Uterus (tissue), 4 donors: Measurements from ENCODE around the gene SPA17. TPM values are rescaled to one million over a fixed set of nuclear protein-coding genes. Genes with fewer than 3 reads are reported as not detected.

ENCODE experiments used
- DNase-seq, 2 donors: peaks; one replicate each; pipeline ENCODE4 v3.0.0-alpha.2; 2019 to 2020
- H3K27ac ChIP-seq, 2 donors: fragments of 200-600 bp; sonication (generic); 1 replicate in 1 of 2; 2 replicates in 1 of 2; pipeline ENCODE4 v1.5.1; 2016 to 2018
- H3K27me3 ChIP-seq, 2 donors: fragments of 200-600 bp; sonication (generic); one replicate each; pipeline ENCODE4 v1.5.1; 2018 to 2019; ENCODE audit warnings: control low read depth in 1 of 2
- H3K36me3 ChIP-seq, 2 donors: fragments of 200-600 bp; sonication (generic); one replicate each; pipeline ENCODE4 v1.5.1; 2019; ENCODE audit warnings: control low read depth in 1 of 2
- H3K4me1 ChIP-seq, 2 donors: fragments of 200-600 bp; sonication (generic); one replicate each; pipeline ENCODE4 v1.5.1; 2018 to 2019; ENCODE audit warnings: control low read depth in 1 of 2
- H3K4me3 ChIP-seq, 2 donors: fragments of 200-600 bp; sonication (generic); 1 replicate in 1 of 2; 2 replicates in 1 of 2; pipeline ENCODE4 v1.5.1; 2018 to 2019; ENCODE audit warnings: mild to moderate bottlenecking in 1 of 2
- H3K9me3 ChIP-seq, 2 donors: fragments of 200-600 bp; sonication (generic); one replicate each; pipeline ENCODE4 v1.5.1; 2019; ENCODE audit warnings: control low read depth in 1 of 2
- POLR2A ChIP-seq, 2 donors: fragments of 450-650 bp; IDR thresholded peaks; one replicate each; pipeline ENCODE4 v1.6.1; 2016; ENCODE audit warnings: antibody characterized with exemption in 2 of 2, mild to moderate bottlenecking in 1 of 2, moderate library complexity in 1 of 2
- intact Hi-C: fragments of 100-400 bp; cut with DNase I; formaldehyde crosslinking; loops from one replicate; pipeline ENCODE4 v1.15.1; 2023; ENCODE audit warnings: low total_unique reads
- total RNA-seq, 4 donors: library from RNA; depleted of rRNA in 3 of 4; stranded (reverse); fragments of >200 nt in 3 of 4; gene quantifications; one replicate each; pipeline versions ENCODE4 v1.1.0 to v1.2.4, GENCODE V29; 2014 to 2023
- TF ChIP-seq, protein P1 (sequence below), 4 experiments: fragments of 200-600 bp in 2 of 4; fragments of 450-650 bp in 2 of 4; sonication (generic) in 2 of 4; IDR thresholded peaks; one replicate each; pipeline ENCODE4 v1.5.1; 2016 to 2019; ENCODE audit warnings: antibody characterized with exemption in 4 of 4, mild to moderate bottlenecking in 2 of 4, moderate library complexity in 1 of 4
- donor health status: DM: yes; HTN: yes; CAD: no.

The SPA17 gene
- total RNA-seq, 4 donors from 2014 or later, result 0.51 to 9.0 (median 2.7) TPM

DNA sequence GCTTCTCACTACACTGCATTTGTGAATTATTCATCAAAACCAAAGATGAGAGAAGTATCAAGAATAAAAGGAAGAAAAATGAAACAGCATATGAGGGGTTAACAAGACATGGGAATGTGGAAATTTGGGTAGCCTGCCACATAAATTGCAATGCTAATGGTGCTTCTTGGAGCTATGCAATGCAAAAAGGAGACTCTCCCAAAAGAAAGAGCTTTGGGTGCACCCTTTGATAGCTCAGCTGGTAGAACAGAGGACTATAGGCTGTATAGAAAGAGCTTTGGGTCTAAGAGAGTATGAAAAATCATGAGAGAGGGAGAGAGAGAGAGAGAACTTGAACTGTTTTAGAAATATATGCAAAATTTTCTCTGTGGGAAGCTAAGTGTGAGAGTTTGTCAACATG lies 26.3 kb downstream of the SPA17 start:
- Histone ChIP-seq H3K9me3 (no peaks in the 10 kb centered on the region), H3K4me3 (no peak overlapping the region), H3K4me1 (no peaks in the 10 kb centered on the region), H3K27me3 (no peaks in the 10 kb centered on the region), H3K36me3 (no peaks in the 10 kb centered on the region), H3K27ac (no peak overlapping the region)
- no peak for TF ChIP-seq POLR2A (IDR thresholded peaks at IDR 0.05)
- TF ChIP-seq, protein P1, sequence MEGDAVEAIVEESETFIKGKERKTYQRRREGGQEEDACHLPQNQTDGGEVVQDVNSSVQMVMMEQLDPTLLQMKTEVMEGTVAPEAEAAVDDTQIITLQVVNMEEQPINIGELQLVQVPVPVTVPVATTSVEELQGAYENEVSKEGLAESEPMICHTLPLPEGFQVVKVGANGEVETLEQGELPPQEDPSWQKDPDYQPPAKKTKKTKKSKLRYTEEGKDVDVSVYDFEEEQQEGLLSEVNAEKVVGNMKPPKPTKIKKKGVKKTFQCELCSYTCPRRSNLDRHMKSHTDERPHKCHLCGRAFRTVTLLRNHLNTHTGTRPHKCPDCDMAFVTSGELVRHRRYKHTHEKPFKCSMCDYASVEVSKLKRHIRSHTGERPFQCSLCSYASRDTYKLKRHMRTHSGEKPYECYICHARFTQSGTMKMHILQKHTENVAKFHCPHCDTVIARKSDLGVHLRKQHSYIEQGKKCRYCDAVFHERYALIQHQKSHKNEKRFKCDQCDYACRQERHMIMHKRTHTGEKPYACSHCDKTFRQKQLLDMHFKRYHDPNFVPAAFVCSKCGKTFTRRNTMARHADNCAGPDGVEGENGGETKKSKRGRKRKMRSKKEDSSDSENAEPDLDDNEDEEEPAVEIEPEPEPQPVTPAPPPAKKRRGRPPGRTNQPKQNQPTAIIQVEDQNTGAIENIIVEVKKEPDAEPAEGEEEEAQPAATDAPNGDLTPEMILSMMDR (IDR thresholded peaks at IDR 0.05), result no peak
- no peak for DNase-seq
- intact Hi-C loops, result no loop called here

DNA sequence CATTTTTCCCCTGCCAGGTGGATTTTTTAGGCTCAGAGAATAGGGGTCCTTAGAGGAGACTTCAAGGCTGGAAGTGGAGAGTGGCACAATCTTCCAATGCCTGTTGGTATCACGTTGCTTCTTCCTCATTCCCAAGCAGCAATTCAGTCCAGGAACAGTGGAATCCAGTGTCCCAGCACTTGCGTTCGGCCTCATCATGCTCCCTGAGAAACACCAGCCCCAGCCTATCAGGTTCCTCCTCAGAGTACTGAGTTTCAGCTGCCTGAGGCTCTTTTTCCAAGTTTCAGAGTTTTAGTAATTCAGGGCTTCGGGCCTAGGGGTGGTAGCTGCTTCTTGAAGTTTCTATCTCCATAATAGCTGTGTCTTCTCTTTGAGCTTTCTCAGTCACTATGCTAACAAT lies 34.1 kb downstream of the SPA17 start:
- TF ChIP-seq POLR2A (IDR thresholded peaks at IDR 0.05), result no peak
- TF ChIP-seq, protein P1 (IDR thresholded peaks at IDR 0.05), result no peak
- no peaks in the 10 kb centered on the region for H3K9me3 ChIP-seq
- intact Hi-C loops, result no loop called here
- no peak overlapping the region for H3K27ac ChIP-seq
- no peak overlapping the region for H3K4me3 ChIP-seq
- no peaks in the 10 kb centered on the region for H3K36me3 ChIP-seq
- no peaks in the 10 kb centered on the region for H3K4me1 ChIP-seq
- H3K27me3 ChIP-seq, result no peaks in the 10 kb centered on the region
- no peak for DNase-seq

DNA sequence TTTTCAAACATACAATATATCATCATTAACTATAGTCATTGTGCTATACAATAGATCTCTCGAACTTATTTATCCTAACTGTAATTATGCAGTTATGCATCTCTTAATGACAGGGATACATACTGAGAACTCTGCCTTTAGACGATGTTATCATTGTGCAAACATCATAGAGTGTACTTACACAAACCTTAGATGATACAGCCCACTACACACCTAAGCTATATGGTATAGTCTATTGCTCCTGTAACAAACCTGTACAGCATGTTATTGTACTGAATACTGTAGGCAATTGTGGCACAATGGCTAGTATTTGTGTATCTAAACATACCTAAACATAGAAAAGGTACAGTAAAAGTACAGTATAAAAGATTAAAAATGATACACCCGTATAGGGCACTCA lies 38.7 kb downstream of the SPA17 start:
- TF ChIP-seq, protein P1 (IDR thresholded peaks at IDR 0.05), result no peak
- no peak for TF ChIP-seq POLR2A (IDR thresholded peaks at IDR 0.05)
- intact Hi-C loops, result no loop called here

DNA sequence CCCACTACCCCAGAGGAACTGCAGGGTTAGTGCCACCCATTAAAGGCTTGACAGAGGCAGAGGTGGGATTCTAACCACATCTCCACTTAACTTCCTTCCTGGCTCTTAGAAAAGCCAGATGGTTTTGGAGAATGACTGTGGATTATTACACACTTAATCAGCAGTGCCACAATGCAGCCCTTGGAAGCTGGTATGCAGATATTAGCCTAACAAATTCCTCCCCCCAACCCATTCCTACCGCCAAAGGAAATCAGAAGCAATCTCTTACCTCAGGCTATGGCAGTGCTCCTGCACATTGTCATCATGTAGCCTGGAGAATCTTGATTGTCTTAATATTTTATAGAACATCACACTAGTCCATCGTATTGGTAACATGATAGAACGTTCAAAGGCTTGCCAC lies 42.9 kb downstream of the SPA17 start:
- intact Hi-C loops, result no loop called here
- Histone ChIP-seq H3K4me3 (no peak overlapping the region), H3K9me3 (no peaks in the 10 kb centered on the region), H3K4me1 (peaks cover 0 to 12% of the 10 kb centered on the region in 2 donors), H3K27me3 (peaks cover 0 to 2% of the 10 kb centered on the region in 2 donors), H3K36me3 (no peaks in the 10 kb centered on the region), H3K27ac (no peak overlapping the region)
- no peak for DNase-seq
- TF ChIP-seq, protein P1 (IDR thresholded peaks at IDR 0.05), result no peak
- no peak for TF ChIP-seq POLR2A (IDR thresholded peaks at IDR 0.05)

More for the DNA sequence above, 38.7 kb downstream of the SPA17 start:
- H3K4me1 ChIP-seq, result no peaks in the 10 kb centered on the region
- no peaks in the 10 kb centered on the region for H3K36me3 ChIP-seq
- no peaks in the 10 kb centered on the region for H3K9me3 ChIP-seq
- H3K27ac ChIP-seq, result no peak overlapping the region
- DNase-seq, result no peak
- no peaks in the 10 kb centered on the region for H3K27me3 ChIP-seq
- H3K4me3 ChIP-seq, result no peak overlapping the region

DNA sequence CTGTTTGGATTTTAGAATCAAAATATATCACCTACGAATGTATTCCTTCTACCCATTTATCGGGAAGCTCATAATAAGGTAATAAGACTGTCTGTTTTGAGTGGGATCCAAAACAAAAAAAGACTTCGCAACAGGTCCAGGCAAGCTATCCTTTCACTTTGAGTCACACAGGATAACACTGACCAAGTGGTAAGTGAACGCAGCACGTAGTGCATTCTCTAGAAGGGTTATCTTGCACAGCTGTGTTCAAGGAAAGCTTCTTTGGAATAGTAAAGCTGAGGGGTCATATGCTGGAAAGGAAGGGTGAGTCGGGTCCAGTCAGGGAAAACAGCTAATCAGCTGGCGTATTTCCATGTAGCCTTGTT lies 43.7 kb downstream of the SPA17 start:
- DNase-seq, result no peak
- Histone ChIP-seq H3K36me3 (no peaks in the 10 kb centered on the region), H3K27me3 (peaks cover 0 to 9% of the 10 kb centered on the region in 2 donors), H3K4me3 (peak overlapping the region in 1 of 2 donors; percentile 32), H3K9me3 (no peaks in the 10 kb centered on the region), H3K4me1 (peaks cover 0 to 12% of the 10 kb centered on the region in 2 donors), H3K27ac (peak overlapping the region; percentile 30 to 52)
- intact Hi-C loops, result no loop called here
- TF ChIP-seq, protein P1 (IDR thresholded peaks at IDR 0.05), result no peak
- TF ChIP-seq POLR2A (IDR thresholded peaks at IDR 0.05), result no peak
